ENCODE data around the gene TXK.

TXK gene

GRCh38 chr4:48025005-48025404 is 109.0 kb downstream of the TXK start:
- no peak for FAIRE-seq
- no peak for DNase-seq (ENCODE audit: low spot score)

- no peak for FAIRE-seq
- DNase-seq (ENCODE audit: low spot score) = no peak
Measured at GRCh38 chr4:48024522-48024921, 109.5 kb downstream of the TXK start.

GRCh38 chr4:48022192-48022799 is 111.8 kb downstream of the TXK start:
- FAIRE-seq = no peak
- no peak for DNase-seq (ENCODE audit: low spot score)

- FAIRE-seq (no peak), DNase-seq (ENCODE audit: low spot score) (no peak)
Measured at GRCh38 chr4:48021100-48021499, 113.0 kb downstream of the TXK start.

GRCh38 chr4:48018112-48018511 is 115.9 kb downstream of the TXK start:
- FAIRE-seq (no peak), DNase-seq (ENCODE audit: low spot score) (no peak)

- DNase-seq (ENCODE audit: low spot score) (peak; percentile 33), FAIRE-seq (no peak)
Measured at GRCh38 chr4:48017108-48017571, 116.9 kb downstream of the TXK start.

Measured in RCC 7860 (cell line).